PC-9 (cell line): ENCODE measurements around the gene MSTO1. TPM values are rescaled to one million over a fixed set of nuclear protein-coding genes. Genes with fewer than 3 reads are reported as not detected.
"Not testable (repeated sequence)": the region's sequence is repeated elsewhere in the genome, so short reads cannot be mapped to it uniquely, and the experiment has no call there.

Experiments
- BruUV-seq: library from RNA; stranded (reverse); fragments of 400-500 nt; replicated peaks from 2 replicates; lab custom pipeline; 2021; lab: Mats Ljungman, UMichigan
- CTCF ChIA-PET: fragments of 300-600 bp; sonication (Branson Sonifier 250); formaldehyde crosslinking; loops from one replicate; lab custom pipeline; 2022; ENCODE audit warnings: antibody characterized with exemption; lab: Charles Lee
- POLR2A ChIA-PET: fragments of 300-600 bp; sonication (Branson Sonifier 250); formaldehyde crosslinking; loops from one replicate; lab custom pipeline; 2022; ENCODE audit warnings: antibody characterized with exemption; ENCODE audit not compliant: unreplicated experiment; lab: Charles Lee
- DNase-seq, 2 experiments: peaks; one replicate each; pipeline versions ENCODE4 v3.0.0 to v3.0.0-alpha.2; 2015 to 2022; ENCODE audit warnings: mixed read lengths in 1 of 2
- H2AFZ ChIP-seq: fragments of 200-600 bp; sonication (generic); 2 replicates; pipeline ENCODE4 v1.8.1; 2017; ENCODE audit warnings: antibody characterized with exemption
- H3F3A ChIP-seq: fragments of 200-600 bp; sonication (generic); 2 replicates; pipeline ENCODE4 v1.8.1; 2017; ENCODE audit warnings: antibody characterized with exemption, mild to moderate bottlenecking, low read depth; ENCODE audit not compliant: insufficient read depth
- H3K27ac ChIP-seq: fragments of 200-600 bp; sonication (generic); 2 replicates; pipeline ENCODE4 v1.6.1; 2016; ENCODE audit warnings: mixed run types
- H3K27me3 ChIP-seq: fragments of 200-600 bp; sonication (generic); 2 replicates; pipeline ENCODE4 v1.6.1; 2016; ENCODE audit warnings: low read depth, mixed run types; ENCODE audit not compliant: insufficient read depth
- H3K36me3 ChIP-seq: fragments of 200-600 bp; sonication (generic); 2 replicates; pipeline ENCODE4 v1.6.1; 2016; ENCODE audit warnings: low read depth, mixed run types
- H3K4me1 ChIP-seq: fragments of 200-600 bp; sonication (generic); replicated peaks from 2 replicates; pipeline ENCODE4 v1.6.1; 2016; ENCODE audit warnings: mixed run types; ENCODE audit not compliant: insufficient read depth
- H3K4me2 ChIP-seq: fragments of 200-600 bp; sonication (generic); 2 replicates; pipeline ENCODE4 v1.6.1; 2017; ENCODE audit warnings: mixed run types
- H3K4me3 ChIP-seq: fragments of 200-600 bp; sonication (generic); 2 replicates; pipeline ENCODE4 v1.6.1; 2016; ENCODE audit warnings: mixed run types
- H3K79me2 ChIP-seq: fragments of 200-600 bp; sonication (generic); 2 replicates; pipeline ENCODE4 v1.6.1; 2017; ENCODE audit warnings: low read depth, mixed run types
- H3K9me2 ChIP-seq: fragments of 200-600 bp; sonication (generic); 2 replicates; pipeline ENCODE4 v1.8.1; 2017; ENCODE audit warnings: mild to moderate bottlenecking; ENCODE audit not compliant: insufficient read depth
- H3K9me3 ChIP-seq: fragments of 200-600 bp; sonication (generic); 2 replicates; pipeline ENCODE4 v1.8.1; 2016; ENCODE audit warnings: low read depth; ENCODE audit not compliant: insufficient read depth
- H4K20me1 ChIP-seq: fragments of 200-600 bp; sonication (generic); 2 replicates; pipeline ENCODE4 v1.8.1; 2017; ENCODE audit not compliant: insufficient read depth
- CTCF ChIP-seq: fragments of 200-600 bp; sonication (generic); conservative IDR thresholded peaks from 2 replicates; pipeline ENCODE4 v1.6.1; 2017; ENCODE audit warnings: mixed run types, antibody characterized with exemption, mild to moderate bottlenecking, moderate library complexity
- EZH2 ChIP-seq: fragments of 200-600 bp; sonication (generic); IDR thresholded peaks from 2 replicates; pipeline ENCODE4 v1.8.0; 2017; ENCODE audit warnings: antibody characterized with exemption, low read depth
- intact Hi-C: fragments of 100-400 bp; cut with micrococcal nuclease; formaldehyde crosslinking; loops from one replicate; pipeline ENCODE4 v1.10.0; 2022; ENCODE audit not compliant: unreplicated experiment
- total RNA-seq: library from RNA; stranded (reverse); gene quantifications from 2 replicates; pipeline ENCODE4 v1.2.3, GENCODE V29; 2021

Gene MSTO1
- total RNA-seq, 1 experiment from 2014 or later, result 21.5 TPM

- H2AFZ ChIP-seq, H3K4me1 ChIP-seq, H3K9me2 ChIP-seq, CTCF ChIA-PET, DNase-seq, H4K20me1 ChIP-seq, H3K4me3 ChIP-seq, BruUV-seq, H3K79me2 ChIP-seq, H3K4me2 ChIP-seq, H3K27ac ChIP-seq, H3K27me3 ChIP-seq, H3F3A ChIP-seq, H3K9me3 ChIP-seq, H3K36me3 ChIP-seq, POLR2A ChIA-PET, intact Hi-C loops: not testable (repeated sequence)
Observed at GRCh38 chr1:155589282-155589681, 20.7 kb upstream of the MSTO1 start.

GRCh38 chr1:155590516-155591247 is 19.3 kb upstream of the MSTO1 start:
- H3K4me1 ChIP-seq, H3K4me2 ChIP-seq, DNase-seq, H3K79me2 ChIP-seq, POLR2A ChIA-PET, BruUV-seq, H2AFZ ChIP-seq, H3K27me3 ChIP-seq, H3K9me3 ChIP-seq, H4K20me1 ChIP-seq, H3K9me2 ChIP-seq, H3K4me3 ChIP-seq, CTCF ChIA-PET, H3K36me3 ChIP-seq, H3F3A ChIP-seq, intact Hi-C loops, H3K27ac ChIP-seq: not testable (repeated sequence)

GRCh38 chr1:155591770-155592169 is 18.2 kb upstream of the MSTO1 start:
- H3K4me1 ChIP-seq, result no peaks in the 10 kb centered on the region
- CTCF ChIA-PET, result no interaction called here
- no peaks in the 10 kb centered on the region for H3K27me3 ChIP-seq
- no peaks in the 10 kb centered on the region for H3K9me3 ChIP-seq
- H3F3A ChIP-seq, result no peaks in the 10 kb centered on the region
- H3K79me2 ChIP-seq, result no peaks in the 10 kb centered on the region
- no peaks in the 10 kb centered on the region for H3K9me2 ChIP-seq
- H3K4me2 ChIP-seq, result no peak overlapping the region
- no TSS peak for BruUV-seq
- peak; percentile 79 for TF ChIP-seq CTCF
- TF ChIP-seq EZH2, result no peak
- H3K4me3 ChIP-seq, result no peak overlapping the region
- H2AFZ ChIP-seq, result no peak overlapping the region
- POLR2A ChIA-PET, result no interaction called here
- no peaks in the 10 kb centered on the region for H4K20me1 ChIP-seq
- H3K36me3 ChIP-seq, result no peaks in the 10 kb centered on the region
- intact Hi-C loops, result no loop called here
- H3K27ac ChIP-seq, result no peak overlapping the region
- DNase-seq, result peak; percentile 12 to 61

GRCh38 chr1:155595877-155596474 is 14.0 kb upstream of the MSTO1 start:
- H3K9me3 ChIP-seq, DNase-seq, H4K20me1 ChIP-seq, H3K4me1 ChIP-seq, intact Hi-C loops, H3K27me3 ChIP-seq, H3K79me2 ChIP-seq, H2AFZ ChIP-seq, H3F3A ChIP-seq, CTCF ChIA-PET, H3K36me3 ChIP-seq, H3K4me2 ChIP-seq, H3K27ac ChIP-seq, POLR2A ChIA-PET, H3K9me2 ChIP-seq, BruUV-seq, H3K4me3 ChIP-seq: not testable (repeated sequence)
